K562 (cell line): Measurements from ENCODE around the gene UHMK1. TPM values are rescaled to one million over a fixed set of nuclear protein-coding genes. Genes with fewer than 3 reads are reported as not detected.
A peak's percentile ranks its signal among the peaks of the same experiment; 100 is the strongest.

Source experiments
- ATAC-seq: fragments of 200-7000 bp; cut with Tn5 transposase; 3 replicates; pipeline ENCODE4 v1.9.1; 2020; ENCODE audit warnings: moderate library complexity
- BruUV-seq: library from RNA; stranded (reverse); fragments of 400-500 nt; replicated peaks from 2 replicates; lab custom pipeline; 2021; lab: Mats Ljungman, UMichigan
- CTCF ChIA-PET: fragments of 300-600 bp; formaldehyde crosslinking; extraction: SDS; loops from one replicate; lab custom pipeline; 2021; ENCODE audit warnings: low intra/inter-chr PET ratio; lab: Yijun Ruan, JAX
- POLR2A ChIA-PET: fragments of 300-600, 350-650 bp; sonication (Branson Sonifier 250); formaldehyde crosslinking; extraction: SDS; loops from one replicate; lab custom pipeline; 2021; ENCODE audit warnings: antibody characterized with exemption, inconsistent platforms; lab: Yijun Ruan, JAX
- DNase-seq, 4 experiments: peaks; one replicate each; pipeline versions ENCODE4 v3.0.0 to v3.0.0-alpha.2; 2011 to 2018; ENCODE audit warnings: low spot score in 3 of 4, mixed read lengths in 3 of 4; ENCODE audit errors: extremely low read depth in 1 of 4
- FAIRE-seq: peaks from 2 replicates; lab custom pipeline; 2011; peaks lifted over from hg19 to GRCh38; lab: Jason Lieb, UNC
- H2AFZ ChIP-seq: 2 replicates; pipeline ENCODE4 v1.6.0; 2011; ENCODE audit warnings: low read depth, low read length, control low read depth, inconsistent platforms
- H3K27ac ChIP-seq: fragments of 200-600 bp; 3 replicates; pipeline ENCODE4 v1.8.0; 2011; ENCODE audit warnings: low read depth, mild to moderate bottlenecking, control low read depth, inconsistent platforms, low read length, moderate library complexity, mixed read lengths; ENCODE audit errors: extremely low read depth
- H3K27me3 ChIP-seq, 2 experiments: fragments of 300-600 bp in 1 of 2; 2 replicates in 1 of 2; 3 replicates in 1 of 2; pipeline versions ENCODE4 v1.6.0 to v1.8.0; 2011; ENCODE audit warnings: inconsistent platforms in 2 of 2, low read length in 2 of 2, mild to moderate bottlenecking in 1 of 2, mixed read lengths in 1 of 2, moderate library complexity in 1 of 2; ENCODE audit not compliant: control insufficient read depth in 2 of 2, insufficient read depth in 2 of 2
- H3K36me3 ChIP-seq: fragments of 300-600 bp; 3 replicates; pipeline ENCODE4 v1.8.0; 2011; ENCODE audit warnings: mild to moderate bottlenecking, low read length, inconsistent platforms; ENCODE audit not compliant: control insufficient read depth, insufficient read depth
- H3K4me1 ChIP-seq, 2 experiments: fragments of 200-600 bp in 1 of 2; replicated peaks in 1 of 2; 2 replicates in 1 of 2; 3 replicates in 1 of 2; pipeline versions ENCODE4 v1.5.1 to v1.8.0; 2011; ENCODE audit warnings: inconsistent platforms in 2 of 2, low read length in 2 of 2, mild to moderate bottlenecking in 1 of 2, mixed read lengths in 1 of 2, moderate library complexity in 1 of 2; ENCODE audit not compliant: control insufficient read depth in 2 of 2, insufficient read depth in 2 of 2
- H3K4me2 ChIP-seq: 2 replicates; pipeline ENCODE4 v1.6.1; 2011; ENCODE audit warnings: low read length, control low read depth, inconsistent platforms, mixed read lengths; ENCODE audit not compliant: insufficient read depth
- H3K4me3 ChIP-seq: fragments of 200-600 bp; sonication (generic), shearing (Covaris generic); 2 replicates; pipeline ENCODE4 v1.5.1; 2016; ENCODE audit warnings: control low read depth, inconsistent platforms
- H3K79me2 ChIP-seq: fragments of 200-600 bp; 3 replicates; pipeline ENCODE4 v1.8.0; 2011; ENCODE audit warnings: low read length, inconsistent platforms; ENCODE audit not compliant: control insufficient read depth, insufficient read depth
- H3K9ac ChIP-seq, 2 experiments: 2 replicates each; pipeline versions ENCODE4 v1.6.0 to v1.6.1; 2011; ENCODE audit warnings: low read depth in 2 of 2, low read length in 2 of 2, control low read depth in 1 of 2, inconsistent platforms in 1 of 2, mild to moderate bottlenecking in 1 of 2, mixed read lengths in 1 of 2; ENCODE audit not compliant: insufficient read depth in 1 of 2
- H3K9me1 ChIP-seq: one replicate; pipeline ENCODE4 v1.6.0; 2011; ENCODE audit warnings: inconsistent platforms, mild to moderate bottlenecking, low read length, moderate library complexity; ENCODE audit not compliant: control insufficient read depth, insufficient read depth
- H3K9me3 ChIP-seq: replicated peaks from 2 replicates; pipeline ENCODE4 v1.5.1; 2011; ENCODE audit warnings: low read depth, low read length, inconsistent platforms; ENCODE audit not compliant: control insufficient read depth, insufficient read depth
- H4K20me1 ChIP-seq: replicated peaks from 2 replicates; pipeline ENCODE4 v1.6.1; 2011; ENCODE audit warnings: low read length, inconsistent platforms, mixed read lengths; ENCODE audit not compliant: control insufficient read depth, insufficient read depth
- ARHGAP35 ChIP-seq: fragments of 450-650 bp; IDR thresholded peaks from 2 replicates; pipeline ENCODE4 v1.6.1; 2018; ENCODE audit not compliant: partially characterized antibody
- BHLHE40 ChIP-seq: IDR thresholded peaks from 2 replicates; pipeline ENCODE4 v1.6.1; 2011; ENCODE audit warnings: low read length, improper control_type of control experiment
- HNRNPLL ChIP-seq: fragments of 200-400 bp; formaldehyde crosslinking; IDR thresholded peaks from 2 replicates; pipeline ENCODE4 v1.6.1; 2017; ENCODE audit warnings: low read length, low read depth, mild to moderate bottlenecking; ENCODE audit not compliant: poor library complexity, severe bottlenecking
- KHSRP ChIP-seq: fragments of 450-650 bp; IDR thresholded peaks from 2 replicates; pipeline ENCODE4 v1.6.1; 2017
- RUNX1 ChIP-seq: sonication (generic); IDR thresholded peaks from 2 replicates; pipeline ENCODE4 v1.6.1; 2016; ENCODE audit warnings: antibody characterized with exemption, low read depth
- TBP ChIP-seq: optimal IDR thresholded peaks from 2 replicates; pipeline ENCODE3; 2011; ENCODE audit warnings: low read depth, low read length, improper control_type of control experiment
- ZNF551 ChIP-seq: fragments of 250-450 bp; sonication (Bioruptor Pico); IDR thresholded peaks from 2 replicates; pipeline ENCODE4 v1.5.0; 2021; ENCODE audit warnings: mild to moderate bottlenecking, moderate library complexity
- WGBS: fragments of 100-300 bp; shearing (Covaris generic); methylation state at CpG from one replicate; pipeline ENCODE4 v1.1.6; 2016; ENCODE audit warnings: low coverage, mixed read lengths; ENCODE audit not compliant: insufficient coverage; ENCODE audit errors: missing lambda C conversion rate; 5-methylcytosine and 5-hydroxymethylcytosine counted together
- in situ Hi-C: fragments of 300-500 bp; cut with MboI; formaldehyde crosslinking; loops from 4 replicates; pipeline ENCODE4 v1.15.0; 2018; ENCODE audit warnings: inconsistent platforms, mixed read lengths
- intact Hi-C: fragments of 100-400 bp; cut with micrococcal nuclease; formaldehyde crosslinking; loops from 2 replicates; pipeline ENCODE4 v1.14.2; 2022
- polyA plus RNA-seq, 8 experiments: library from polyadenylated mRNA; depleted of rRNA in 4 of 8; stranded (reverse) in 5 of 8; unstranded in 3 of 8; fragments of >200 nt; fragmentation: Nextera tagmentation in 2 of 8; fragmentation: Illumina TruSeq in 1 of 8; extraction: Ambion mirVana in 2 of 8; extraction: Trizol in 1 of 8; gene quantifications; 2 replicates each; pipeline versions ENCODE4 v1.2.1 to v1.2.3, GENCODE V29; 2011 to 2014; ENCODE audit warnings: inconsistent platforms in 1 of 8, missing spikeins in 1 of 8
- total RNA-seq, 7 experiments: library from RNA; depleted of rRNA in 6 of 7; stranded (reverse); fragments of >200 nt in 6 of 7; fragmentation: Illumina TruSeq in 2 of 7; extraction: Trizol in 2 of 7; gene quantifications; 2 replicates each; pipeline versions ENCODE4 v1.2.1 to v1.2.3, GENCODE V29; 2011 to 2021; ENCODE audit warnings: low replicate concordance in 1 of 7
- TF ChIP-seq, protein P1 (sequence below): IDR thresholded peaks from 2 replicates; pipeline ENCODE4 v1.6.1; 2014; ENCODE audit warnings: antibody characterized with exemption
- TF ChIP-seq, protein P2 (sequence below), 2 experiments: fragments of 450-650 bp; IDR thresholded peaks; 2 replicates each; pipeline ENCODE4 v1.6.1; 2016; ENCODE audit warnings: mild to moderate bottlenecking in 2 of 2, borderline replicate concordance in 1 of 2, low read depth in 1 of 2, moderate library complexity in 1 of 2

The UHMK1 gene
- total and polyA plus RNA-seq, 9 of the 15 experiments (the other 6 are each of a cell fraction or from before 2014, with no cell fraction given) = 13.1 to 72.4 (median 38.3) TPM

DNA sequence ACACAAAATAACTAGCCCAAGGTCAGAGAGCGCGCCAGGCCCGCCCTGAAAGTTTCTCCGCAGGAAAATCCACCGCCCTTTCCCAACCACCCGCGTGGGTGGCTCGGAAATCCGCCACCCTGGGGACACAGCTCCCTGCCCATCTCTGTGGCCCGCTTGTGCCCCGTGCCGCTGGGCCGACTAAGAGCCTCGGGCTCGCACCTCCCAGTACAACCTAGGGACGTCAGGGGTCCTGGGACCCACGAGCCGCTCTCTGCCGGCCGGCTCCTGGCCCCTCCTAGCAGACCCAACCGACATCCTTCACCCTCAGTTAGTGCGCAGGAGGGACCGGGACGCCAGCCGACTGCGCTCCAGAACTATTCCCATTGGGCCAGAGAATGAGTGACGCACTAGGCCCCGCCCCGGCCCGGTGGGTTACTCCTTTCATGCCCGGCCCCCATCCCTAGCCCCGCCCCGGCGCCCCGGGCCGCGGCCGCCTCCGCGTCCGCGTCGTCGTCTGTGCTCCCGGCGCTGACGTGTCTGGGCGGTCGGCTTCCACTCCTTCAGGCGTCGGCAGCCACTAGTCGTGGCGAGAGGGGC lies 63.5 kb downstream of the UHMK1 start (continued):
- TF ChIP-seq, protein P1, sequence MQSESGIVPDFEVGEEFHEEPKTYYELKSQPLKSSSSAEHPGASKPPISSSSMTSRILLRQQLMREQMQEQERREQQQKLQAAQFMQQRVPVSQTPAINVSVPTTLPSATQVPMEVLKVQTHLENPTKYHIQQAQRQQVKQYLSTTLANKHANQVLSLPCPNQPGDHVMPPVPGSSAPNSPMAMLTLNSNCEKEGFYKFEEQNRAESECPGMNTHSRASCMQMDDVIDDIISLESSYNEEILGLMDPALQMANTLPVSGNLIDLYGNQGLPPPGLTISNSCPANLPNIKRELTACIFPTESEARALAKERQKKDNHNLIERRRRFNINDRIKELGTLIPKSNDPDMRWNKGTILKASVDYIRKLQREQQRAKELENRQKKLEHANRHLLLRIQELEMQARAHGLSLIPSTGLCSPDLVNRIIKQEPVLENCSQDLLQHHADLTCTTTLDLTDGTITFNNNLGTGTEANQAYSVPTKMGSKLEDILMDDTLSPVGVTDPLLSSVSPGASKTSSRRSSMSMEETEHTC = no peak
- TF ChIP-seq ZNF551 (CRISPR knock-in tag) = no peak
- peak; percentile 68 for TF ChIP-seq HNRNPLL

DNA sequence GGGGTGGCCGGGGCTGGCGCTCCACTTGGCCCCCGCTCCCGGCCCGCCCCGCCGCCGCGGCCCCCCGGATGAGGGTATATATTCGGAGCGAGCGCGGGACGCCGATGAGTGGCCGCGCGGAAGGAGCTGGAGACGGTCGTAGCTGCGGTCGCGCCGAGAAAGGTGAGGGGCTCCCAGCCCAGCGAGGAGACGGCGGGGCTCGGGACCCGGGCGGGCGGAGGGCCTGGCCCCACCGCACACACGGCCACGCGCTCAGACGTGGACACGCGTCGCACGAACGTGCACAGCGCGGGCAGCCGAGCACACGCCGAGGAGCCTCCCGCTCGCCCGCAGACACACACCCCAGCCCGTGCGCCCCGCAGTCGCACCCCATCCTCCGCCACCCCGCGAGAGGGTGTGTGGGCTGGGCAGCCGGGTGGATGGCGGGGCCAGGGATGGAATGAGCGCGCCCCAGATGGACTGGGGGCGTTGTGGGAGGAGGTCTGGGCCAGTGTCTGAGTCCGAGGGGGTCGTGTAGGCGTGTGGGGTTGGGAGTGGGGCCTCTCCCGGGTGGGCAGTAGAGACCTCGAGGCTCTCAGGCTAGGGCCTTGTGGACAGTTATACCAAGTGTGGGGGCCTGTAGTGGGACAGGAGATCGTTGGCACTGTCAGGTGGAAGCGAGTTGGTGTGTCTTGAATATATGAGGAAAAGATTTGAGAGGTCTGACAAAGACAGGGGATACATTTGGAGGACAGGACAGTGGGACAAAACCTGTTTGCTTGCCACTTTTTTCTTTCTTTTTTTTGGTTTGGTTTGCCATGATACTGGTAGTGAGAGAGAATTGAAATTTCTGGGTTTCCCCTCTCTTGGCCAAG lies 64.2 kb downstream of the UHMK1 start, which contains the start of gene UAP1:
UAP1 (plus strand) TSS at position 107 of the 854 bp plus-strand sequence. CDS start 4,347 bp downstream, outside the sequence.
- no peaks in the 10 kb centered on the region for H3K27me3 ChIP-seq
- peak within 1 kb of the TSS; percentile 84 for H3K4me3 ChIP-seq
- peak within 1 kb of the TSS; percentile 93 for H3K4me2 ChIP-seq
- in situ Hi-C loops (no loop called here), intact Hi-C loops (loop anchor here (1.0 to 2.0 kb wide), 2 partner anchors 63 to 205 kb away; no protein-coding TSS in a partner anchor)
- peak within 1 kb of the TSS; percentile 85 to 92 for H3K9ac ChIP-seq
- ATAC-seq (peak; percentile 65), FAIRE-seq (no peak), DNase-seq (no peak)
- H3K79me2 ChIP-seq = peaks cover 54% of the 10 kb centered on the region
- peaks cover 21% of the 10 kb centered on the region for H3K36me3 ChIP-seq
- CTCF ChIA-PET = no interaction called here
- POLR2A ChIA-PET = interaction anchor here (0.5 to 2.5 kb wide), 15 partner anchors 10 to 1885 kb away, joined by 3 to 17 read pairs (median 3); no protein-coding TSS in a partner anchor
- under 1% methylated on average over 58 of the region's 69 CpGs for WGBS
- H4K20me1 ChIP-seq = peaks cover 6% of the 10 kb centered on the region; the same call in 1 of the 2 replicates
- BruUV-seq = no TSS peak
- H3K9me3 ChIP-seq = no peaks in the 10 kb centered on the region
- no peaks in the 10 kb centered on the region for H3K9me1 ChIP-seq
- H3K27ac ChIP-seq = peak within 1 kb of the TSS; percentile 83
- peak within 1 kb of the TSS; percentile 96 for H2AFZ ChIP-seq
- peaks cover 19 to 25% of the 10 kb centered on the region in 2 experiments; a peak in 4 of 5 replicates for H3K4me1 ChIP-seq
- TF ChIP-seq BHLHE40 (peak; percentile 85), TBP (peak; percentile 95), KHSRP (no peak), ARHGAP35 (no peak), RUNX1 (no peak)
- TF ChIP-seq, protein P2, sequence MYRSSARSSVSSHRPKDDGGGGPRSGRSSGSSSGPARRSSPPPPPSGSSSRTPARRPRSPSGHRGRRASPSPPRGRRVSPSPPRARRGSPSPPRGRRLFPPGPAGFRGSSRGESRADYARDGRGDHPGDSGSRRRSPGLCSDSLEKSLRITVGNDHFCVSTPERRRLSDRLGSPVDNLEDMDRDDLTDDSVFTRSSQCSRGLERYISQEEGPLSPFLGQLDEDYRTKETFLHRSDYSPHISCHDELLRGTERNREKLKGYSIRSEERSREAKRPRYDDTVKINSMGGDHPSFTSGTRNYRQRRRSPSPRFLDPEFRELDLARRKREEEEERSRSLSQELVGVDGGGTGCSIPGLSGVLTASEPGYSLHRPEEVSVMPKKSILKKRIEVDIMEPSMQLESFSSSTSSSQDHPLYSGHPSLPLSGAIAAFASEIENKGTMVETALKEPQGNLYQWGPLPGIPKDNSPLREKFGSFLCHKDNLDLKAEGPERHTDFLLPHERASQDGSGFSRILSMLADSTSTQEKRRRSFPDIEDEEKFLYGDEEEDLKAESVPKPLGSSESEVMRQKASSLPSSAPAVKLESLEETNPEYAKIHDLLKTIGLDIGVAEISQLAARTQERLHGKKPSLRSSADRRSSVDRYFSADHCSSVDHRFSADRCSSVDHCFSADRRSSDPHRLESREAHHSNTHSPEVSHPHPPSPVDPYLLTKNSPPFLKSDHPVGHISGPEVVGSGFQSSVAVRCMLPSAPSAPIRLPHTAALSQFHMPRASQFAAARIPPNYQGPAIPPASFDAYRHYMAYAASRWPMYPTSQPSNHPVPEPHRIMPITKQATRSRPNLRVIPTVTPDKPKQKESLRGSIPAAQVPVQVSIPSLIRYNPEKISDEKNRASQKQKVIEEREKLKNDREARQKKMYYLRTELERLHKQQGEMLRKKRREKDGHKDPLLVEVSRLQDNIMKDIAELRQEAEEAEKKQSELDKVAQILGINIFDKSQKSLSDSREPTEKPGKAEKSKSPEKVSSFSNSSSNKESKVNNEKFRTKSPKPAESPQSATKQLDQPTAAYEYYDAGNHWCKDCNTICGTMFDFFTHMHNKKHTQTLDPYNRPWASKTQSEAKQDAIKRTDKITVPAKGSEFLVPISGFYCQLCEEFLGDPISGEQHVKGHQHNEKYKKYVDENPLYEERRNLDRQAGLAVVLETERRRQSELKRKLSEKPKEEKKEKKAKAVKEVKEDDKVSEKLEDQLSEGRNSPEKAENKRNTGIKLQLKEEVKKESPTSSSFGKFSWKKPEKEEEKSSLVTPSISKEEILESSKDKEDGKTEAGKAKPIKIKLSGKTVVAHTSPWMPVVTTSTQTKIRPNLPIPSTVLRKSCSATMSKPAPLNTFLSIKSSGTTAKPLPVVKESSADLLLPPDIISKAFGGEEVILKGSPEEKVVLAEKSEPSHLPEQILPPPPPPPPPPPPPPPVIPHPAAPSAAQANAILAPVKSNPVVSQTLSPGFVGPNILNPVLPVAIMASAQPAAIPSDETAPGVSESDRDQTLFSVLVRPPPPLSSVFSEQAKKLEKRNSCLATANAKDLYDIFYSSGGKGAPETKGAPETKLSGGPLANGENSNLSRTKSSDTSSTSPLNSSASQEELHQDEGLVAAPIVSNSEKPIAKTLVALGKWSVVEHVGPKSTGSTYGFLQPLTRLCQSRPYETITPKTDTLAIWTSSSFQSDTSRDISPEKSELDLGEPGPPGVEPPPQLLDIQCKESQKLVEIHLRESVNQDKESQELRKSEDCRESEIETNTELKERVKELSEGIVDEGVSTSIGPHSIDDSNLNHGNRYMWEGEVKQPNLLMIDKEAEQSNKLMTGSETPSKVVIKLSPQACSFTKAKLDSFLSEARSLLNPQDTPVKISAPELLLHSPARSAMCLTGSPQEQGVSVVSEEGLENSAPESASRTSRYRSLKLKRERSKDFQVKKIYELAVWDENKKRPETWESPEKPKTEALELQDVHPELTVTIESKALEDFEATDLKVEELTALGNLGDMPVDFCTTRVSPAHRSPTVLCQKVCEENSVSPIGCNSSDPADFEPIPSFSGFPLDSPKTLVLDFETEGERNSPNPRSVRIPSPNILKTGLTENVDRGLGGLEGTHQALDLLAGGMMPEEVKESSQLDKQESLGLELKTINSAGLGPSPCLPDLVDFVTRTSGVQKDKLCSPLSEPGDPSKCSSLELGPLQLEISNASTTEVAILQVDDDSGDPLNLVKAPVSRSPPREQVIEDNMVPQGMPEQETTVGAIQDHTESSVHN (IDR thresholded peaks at IDR 0.05; ENCODE audit: borderline replicate concordance in 1 of 2, low read depth in 1 of 2) = no peak
